HL-60 (cell line): ENCODE measurements around the gene PEG3.

Experiments
- CTCF ChIP-seq: IDR thresholded peaks from one replicate; pipeline ENCODE4 v1.5.1; 2011; ENCODE audit warnings: low read length, control low read depth, inconsistent platforms; ENCODE audit not compliant: insufficient read depth
- POLR2AphosphoS5 ChIP-seq: IDR thresholded peaks from 2 replicates; pipeline ENCODE4 v1.6.1; 2012; ENCODE audit warnings: low read depth

- TF ChIP-seq CTCF (no peak), POLR2AphosphoS5 (no peak)
These were observed 33.9 kb downstream of the PEG3 start for GRCh38 chr19:56806639-56807038.
